Activated CD8-positive, alpha-beta memory T cell treated with anti-CD3 and anti-CD28 coated beads, Interleukin-2, amount 50 U/mL, for 4 hours (primary cell): Measurements from ENCODE around the gene VAC14.

Experiments used
- DNase-seq: peaks from one replicate; pipeline ENCODE4 v3.0.0-alpha.2; 2020

Gene VAC14

GRCh38 chr16:70721202-70721963 is 79.6 kb downstream of the VAC14 start:
- DNase-seq: no peak

GRCh38 chr16:70720425-70721201 is 80.3 kb downstream of the VAC14 start:
- DNase-seq: no peak

- DNase-seq: no peak
Observed at GRCh38 chr16:70717065-70717464, 83.9 kb downstream of the VAC14 start.

- DNase-seq: no peak
Observed at GRCh38 chr16:70715860-70716357, 85.0 kb downstream of the VAC14 start.

GRCh38 chr16:70715055-70715858 is 85.7 kb downstream of the VAC14 start:
- DNase-seq: no peak

- DNase-seq: no peak
Observed at GRCh38 chr16:70714581-70715054, 86.3 kb downstream of the VAC14 start.

GRCh38 chr16:70713824-70714223 is 87.1 kb downstream of the VAC14 start:
- no peak for DNase-seq

- no peak for DNase-seq
Observed at GRCh38 chr16:70713342-70713741, 87.6 kb downstream of the VAC14 start.

GRCh38 chr16:70712942-70713341 is 88.0 kb downstream of the VAC14 start:
- DNase-seq: no peak

- DNase-seq: no peak
Observed at GRCh38 chr16:70712359-70712758, 88.6 kb downstream of the VAC14 start.

GRCh38 chr16:70711211-70712031 is 89.5 kb downstream of the VAC14 start:
- DNase-seq: no peak

- DNase-seq: no peak
Observed at GRCh38 chr16:70710422-70711210, 90.3 kb downstream of the VAC14 start.

GRCh38 chr16:70709942-70710341 is 91.0 kb downstream of the VAC14 start:
- DNase-seq: no peak

- DNase-seq: no peak
Observed at GRCh38 chr16:70709457-70709856, 91.5 kb downstream of the VAC14 start.

- DNase-seq: no peak
Observed at GRCh38 chr16:70708366-70709246, 92.4 kb downstream of the VAC14 start.

GRCh38 chr16:70706948-70707465 is 94.0 kb downstream of the VAC14 start:
- no peak for DNase-seq

- DNase-seq: no peak
Observed at GRCh38 chr16:70705056-70705455, 95.9 kb downstream of the VAC14 start.

- DNase-seq: no peak
Observed at GRCh38 chr16:70704586-70704985, 96.4 kb downstream of the VAC14 start.

- DNase-seq: no peak
Observed at GRCh38 chr16:70703835-70704381, 97.0 kb downstream of the VAC14 start.
